SK-N-SH (cell line): ENCODE measurements around the gene ZSCAN22. TPM values are rescaled to one million over a fixed set of nuclear protein-coding genes. Genes with fewer than 3 reads are reported as not detected.

Experiments
- CTCF ChIA-PET: fragments of 300-600, 350-600 bp; formaldehyde crosslinking; extraction: SDS; loops from one replicate; lab custom pipeline; 2021; lab: Yijun Ruan, JAX
- POLR2A ChIA-PET: fragments of 350-600 bp; sonication (Branson Sonifier 250); formaldehyde crosslinking; extraction: SDS; loops from one replicate; lab custom pipeline; 2020; ENCODE audit warnings: antibody characterized with exemption, inconsistent platforms; lab: Yijun Ruan, JAX
- DNase-seq: peaks from one replicate; pipeline ENCODE4 v3.0.0; 2012
- H2AFZ ChIP-seq: fragments of 200-600 bp; sonication (generic); 2 replicates; pipeline ENCODE4 v1.8.1; 2016; ENCODE audit warnings: antibody characterized with exemption, mild to moderate bottlenecking, low read depth
- H3F3A ChIP-seq: fragments of 200-600 bp; sonication (generic); replicated peaks from 2 replicates; pipeline ENCODE3; 2016; ENCODE audit warnings: antibody characterized with exemption, mild to moderate bottlenecking; ENCODE audit not compliant: insufficient read depth
- H3K27ac ChIP-seq, 2 experiments: fragments of 200-500 bp in 1 of 2; fragments of 200-600 bp in 1 of 2; sonication (Bioruptor generic) in 1 of 2; sonication (generic), shearing (Covaris generic) in 1 of 2; 2 replicates each; pipeline versions ENCODE4 v1.5.1 to v1.6.1; 2014 to 2016; ENCODE audit warnings: low read depth in 2 of 2, inconsistent platforms in 1 of 2, low read length in 1 of 2, mild to moderate bottlenecking in 1 of 2, mixed read lengths in 1 of 2
- H3K27me3 ChIP-seq: fragments of 200-600 bp; sonication (generic), shearing (Covaris generic); 2 replicates; pipeline ENCODE4 v1.6.1; 2016; ENCODE audit warnings: mixed run types; ENCODE audit not compliant: insufficient read depth
- H3K36me3 ChIP-seq, 2 experiments: fragments of 200-500 bp in 1 of 2; fragments of 200-600 bp in 1 of 2; sonication (Bioruptor generic) in 1 of 2; sonication (generic) in 1 of 2; replicated peaks in 1 of 2; 2 replicates each; pipeline versions ENCODE3 to v1.5.1; 2014 to 2016; ENCODE audit warnings: low read length in 1 of 2, mild to moderate bottlenecking in 1 of 2; ENCODE audit not compliant: insufficient read depth in 2 of 2, control insufficient read depth in 1 of 2
- H3K4me1 ChIP-seq, 2 experiments: fragments of 200-500 bp in 1 of 2; fragments of 200-600 bp in 1 of 2; sonication (Bioruptor generic) in 1 of 2; sonication (generic), shearing (Covaris generic) in 1 of 2; 2 replicates each; pipeline versions ENCODE4 v1.5.1 to v1.6.1; 2014 to 2016; ENCODE audit warnings: low read depth in 1 of 2, low read length in 1 of 2, mixed run types in 1 of 2; ENCODE audit not compliant: insufficient read depth in 2 of 2, control insufficient read depth in 1 of 2
- H3K4me2 ChIP-seq: fragments of 200-600 bp; sonication (generic), shearing (Covaris generic); 2 replicates; pipeline ENCODE4 v1.6.1; 2017; ENCODE audit warnings: mixed run types
- H3K4me3 ChIP-seq, 2 experiments: fragments of 200-500 bp in 1 of 2; fragments of 200-600 bp in 1 of 2; sonication (Bioruptor generic) in 1 of 2; sonication (generic), shearing (Covaris generic) in 1 of 2; 2 replicates each; pipeline versions ENCODE4 v1.5.1 to v1.8.1; 2014 to 2016; ENCODE audit warnings: low read depth in 2 of 2, inconsistent platforms in 1 of 2, low read length in 1 of 2, mild to moderate bottlenecking in 1 of 2, mixed read lengths in 1 of 2, moderate library complexity in 1 of 2
- H3K79me2 ChIP-seq: fragments of 200-600 bp; sonication (generic); 2 replicates; pipeline ENCODE4 v1.8.1; 2017; ENCODE audit warnings: mild to moderate bottlenecking; ENCODE audit not compliant: insufficient read depth
- H3K9ac ChIP-seq: fragments of 200-600 bp; sonication (generic); 2 replicates; pipeline ENCODE4 v1.6.1; 2017; ENCODE audit warnings: mixed run types
- H3K9me2 ChIP-seq: fragments of 200-600 bp; sonication (generic); 2 replicates; pipeline ENCODE4 v1.6.1; 2017; ENCODE audit warnings: mixed run types
- H3K9me3 ChIP-seq: fragments of 200-600 bp; sonication (generic); 2 replicates; pipeline ENCODE4 v1.6.1; 2017; ENCODE audit warnings: mixed run types, mild to moderate bottlenecking, moderate library complexity
- H4K20me1 ChIP-seq: fragments of 200-600 bp; sonication (generic); 2 replicates; pipeline ENCODE4 v1.6.1; 2017; ENCODE audit warnings: mild to moderate bottlenecking, mixed run types; ENCODE audit not compliant: insufficient read depth
- CHD2 ChIP-seq: fragments of 150-350 bp; IDR thresholded peaks from 2 replicates; pipeline ENCODE4 v1.6.1; 2018; ENCODE audit warnings: low read length; ENCODE audit not compliant: partially characterized antibody
- EZH2phosphoT487 ChIP-seq: fragments of 200-600 bp; sonication (generic); IDR thresholded peaks from 2 replicates; pipeline ENCODE4 v1.6.1; 2017; ENCODE audit warnings: low read depth, mixed run types, mild to moderate bottlenecking, antibody characterized with exemption, moderate library complexity, borderline replicate concordance
- GABPA ChIP-seq: IDR thresholded peaks from 2 replicates; pipeline ENCODE4 v1.4.0; 2012; ENCODE audit warnings: low read depth, mild to moderate bottlenecking
- MXI1 ChIP-seq: IDR thresholded peaks from 2 replicates; pipeline ENCODE4 v1.6.1; 2012; ENCODE audit warnings: mild to moderate bottlenecking, low read depth, low read length, improper control_type of control experiment
- NFIC ChIP-seq: IDR thresholded peaks from 2 replicates; pipeline ENCODE4 v1.4.0; 2012; ENCODE audit warnings: borderline replicate concordance
- RAD21 ChIP-seq: IDR thresholded peaks from 2 replicates; pipeline ENCODE4 v1.6.1; 2012; ENCODE audit warnings: mild to moderate bottlenecking, low read length
- RXRA ChIP-seq: IDR thresholded peaks from 2 replicates; pipeline ENCODE4 v1.4.0; 2012; ENCODE audit warnings: low read depth, mild to moderate bottlenecking, borderline replicate concordance
- WGBS: methylation state at CpG from one replicate; pipeline ENCODE4 v1.1.6; 2017; ENCODE audit warnings: low lambda C conversion rate; 5-methylcytosine and 5-hydroxymethylcytosine counted together
- polyA plus RNA-seq, 3 experiments: library from polyadenylated mRNA; depleted of rRNA; stranded (reverse); fragments of >200 nt; gene quantifications; 2 replicates each; pipeline ENCODE4 v1.2.3, GENCODE V29; 2012
- TF ChIP-seq, protein P1 (sequence below): IDR thresholded peaks from 2 replicates; pipeline ENCODE4 v1.6.1; 2012; ENCODE audit warnings: mild to moderate bottlenecking, low read depth, low read length, moderate library complexity
- TF ChIP-seq, protein P2 (sequence below): IDR thresholded peaks from 2 replicates; pipeline ENCODE4 v1.4.0; 2012; ENCODE audit warnings: low read depth, borderline replicate concordance
- TF ChIP-seq, protein P3 (sequence below): IDR thresholded peaks from 2 replicates; pipeline ENCODE4; 2012

The ZSCAN22 gene
- polyA plus RNA-seq, 1 of the 3 experiments (the other 2 are of a cell fraction): 2.3 TPM

DNA sequence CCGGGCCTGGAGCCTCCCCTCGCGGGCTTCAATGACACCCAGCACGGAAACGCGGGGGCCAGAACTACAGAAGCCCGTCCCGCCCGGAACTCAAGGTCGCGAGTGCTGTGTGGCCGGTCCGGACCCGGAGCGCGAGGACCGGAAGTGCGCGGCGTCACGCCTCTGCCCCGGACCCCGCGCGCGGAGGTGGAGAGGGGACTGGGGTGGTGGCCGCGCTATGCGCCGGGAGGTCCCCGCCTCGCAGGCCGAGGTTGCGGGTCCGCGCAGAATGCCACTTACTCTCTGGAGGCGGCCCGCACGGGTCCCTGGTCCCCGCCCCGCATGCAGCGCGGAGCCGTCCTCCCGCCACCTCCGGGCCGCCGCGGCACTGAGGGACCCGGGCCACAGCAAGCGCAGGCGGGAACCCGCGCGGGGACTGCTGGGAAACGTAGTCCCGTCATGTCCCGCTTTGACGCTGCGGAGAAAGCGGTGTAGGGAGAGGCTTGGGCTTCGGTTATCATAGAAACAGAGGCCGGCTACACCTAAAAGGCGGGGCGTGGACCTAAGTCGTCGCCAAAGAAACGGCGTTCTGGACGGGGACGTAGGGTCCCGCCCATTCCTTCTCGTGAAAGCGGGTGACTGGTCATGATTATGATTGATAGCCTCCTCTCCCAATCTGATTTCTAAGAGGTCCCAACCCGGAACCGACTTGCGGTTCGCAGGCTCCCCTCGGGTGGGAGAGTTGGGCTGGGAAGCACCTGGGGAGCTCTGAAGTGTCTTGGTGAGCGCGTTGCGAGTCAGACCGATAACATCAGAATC lies 54.1 kb downstream of the ZSCAN22 start, which contains the start of gene ZNF837 (continued):
- TF ChIP-seq, protein P1, sequence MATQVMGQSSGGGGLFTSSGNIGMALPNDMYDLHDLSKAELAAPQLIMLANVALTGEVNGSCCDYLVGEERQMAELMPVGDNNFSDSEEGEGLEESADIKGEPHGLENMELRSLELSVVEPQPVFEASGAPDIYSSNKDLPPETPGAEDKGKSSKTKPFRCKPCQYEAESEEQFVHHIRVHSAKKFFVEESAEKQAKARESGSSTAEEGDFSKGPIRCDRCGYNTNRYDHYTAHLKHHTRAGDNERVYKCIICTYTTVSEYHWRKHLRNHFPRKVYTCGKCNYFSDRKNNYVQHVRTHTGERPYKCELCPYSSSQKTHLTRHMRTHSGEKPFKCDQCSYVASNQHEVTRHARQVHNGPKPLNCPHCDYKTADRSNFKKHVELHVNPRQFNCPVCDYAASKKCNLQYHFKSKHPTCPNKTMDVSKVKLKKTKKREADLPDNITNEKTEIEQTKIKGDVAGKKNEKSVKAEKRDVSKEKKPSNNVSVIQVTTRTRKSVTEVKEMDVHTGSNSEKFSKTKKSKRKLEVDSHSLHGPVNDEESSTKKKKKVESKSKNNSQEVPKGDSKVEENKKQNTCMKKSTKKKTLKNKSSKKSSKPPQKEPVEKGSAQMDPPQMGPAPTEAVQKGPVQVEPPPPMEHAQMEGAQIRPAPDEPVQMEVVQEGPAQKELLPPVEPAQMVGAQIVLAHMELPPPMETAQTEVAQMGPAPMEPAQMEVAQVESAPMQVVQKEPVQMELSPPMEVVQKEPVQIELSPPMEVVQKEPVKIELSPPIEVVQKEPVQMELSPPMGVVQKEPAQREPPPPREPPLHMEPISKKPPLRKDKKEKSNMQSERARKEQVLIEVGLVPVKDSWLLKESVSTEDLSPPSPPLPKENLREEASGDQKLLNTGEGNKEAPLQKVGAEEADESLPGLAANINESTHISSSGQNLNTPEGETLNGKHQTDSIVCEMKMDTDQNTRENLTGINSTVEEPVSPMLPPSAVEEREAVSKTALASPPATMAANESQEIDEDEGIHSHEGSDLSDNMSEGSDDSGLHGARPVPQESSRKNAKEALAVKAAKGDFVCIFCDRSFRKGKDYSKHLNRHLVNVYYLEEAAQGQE: peak; percentile 28; the same call in 1 of the 2 replicates
- peak; percentile 96 for TF ChIP-seq GABPA
- peak; percentile 65 for TF ChIP-seq MXI1
- TF ChIP-seq, all 33 proteins: peak for 19

DNA sequence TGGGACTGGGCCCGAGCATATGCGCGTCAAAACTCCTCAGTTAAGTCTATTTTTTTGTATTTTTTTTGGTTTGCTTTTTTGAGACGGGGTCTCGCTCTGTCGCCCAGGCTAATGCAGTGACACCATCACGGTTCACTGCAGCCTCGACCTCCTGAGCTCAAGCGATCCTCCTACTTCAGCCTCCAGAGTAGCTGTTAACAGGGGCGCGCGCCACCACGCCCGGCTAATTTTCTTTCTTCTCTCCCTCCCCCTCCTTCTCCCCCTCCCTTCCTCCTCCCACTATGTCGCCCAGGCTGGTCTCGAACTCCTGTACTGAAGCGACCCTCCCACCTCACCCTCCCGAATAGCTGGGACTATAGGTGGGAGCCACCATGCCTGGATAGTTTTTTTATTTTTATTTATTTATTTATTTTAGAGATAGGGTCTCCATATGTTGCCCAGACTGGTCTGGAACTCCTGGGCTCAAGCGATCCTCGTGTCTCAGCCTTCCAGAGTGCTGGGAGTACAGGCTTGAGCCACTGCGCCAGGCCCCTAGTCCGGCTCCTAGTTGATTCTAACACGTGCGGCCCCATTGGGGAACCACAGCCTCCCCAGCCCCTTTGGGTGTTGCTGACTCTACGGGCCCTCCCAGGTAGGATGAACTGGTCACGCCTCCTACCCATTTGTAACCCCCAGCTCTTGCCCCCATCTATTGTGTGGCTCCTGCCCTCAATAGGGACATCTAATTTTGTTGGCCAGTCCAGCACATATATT lies 54.8 kb downstream of the ZSCAN22 start:
- Histone ChIP-seq H3K4me1 (peaks cover 13 to 32% of the 10 kb centered on the region in 2 experiments; a peak in 2 of 4 replicates), H3K27me3 (no peaks in the 10 kb centered on the region), H3K27ac (peak overlapping the region; percentile 35 to 81; a peak in 3 of 4 replicates), H2AFZ (no peak overlapping the region), H3K4me3 (peak overlapping the region; percentile 56 to 99), H3K9ac (peak overlapping the region; percentile 81), H3K9me2 (no peaks in the 10 kb centered on the region)
- CTCF ChIA-PET: interaction anchor here (0.7 to 1.1 kb wide), 2 partner anchors 17 to 138 kb away, joined by 3 read pairs; partner anchors contain the start of gene ZBTB45
- 21% methylated on average over 26 of the region's 26 CpGs for WGBS
- TF ChIP-seq, protein P2, sequence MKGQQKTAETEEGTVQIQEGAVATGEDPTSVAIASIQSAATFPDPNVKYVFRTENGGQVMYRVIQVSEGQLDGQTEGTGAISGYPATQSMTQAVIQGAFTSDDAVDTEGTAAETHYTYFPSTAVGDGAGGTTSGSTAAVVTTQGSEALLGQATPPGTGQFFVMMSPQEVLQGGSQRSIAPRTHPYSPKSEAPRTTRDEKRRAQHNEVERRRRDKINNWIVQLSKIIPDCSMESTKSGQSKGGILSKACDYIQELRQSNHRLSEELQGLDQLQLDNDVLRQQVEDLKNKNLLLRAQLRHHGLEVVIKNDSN: no peak
- TF ChIP-seq NFIC (no peak), CHD2 (no peak), RAD21 (no peak), EZH2phosphoT487 (no peak), RXRA (no peak)
- TF ChIP-seq, protein P1: no peak
- TF ChIP-seq, protein P3, sequence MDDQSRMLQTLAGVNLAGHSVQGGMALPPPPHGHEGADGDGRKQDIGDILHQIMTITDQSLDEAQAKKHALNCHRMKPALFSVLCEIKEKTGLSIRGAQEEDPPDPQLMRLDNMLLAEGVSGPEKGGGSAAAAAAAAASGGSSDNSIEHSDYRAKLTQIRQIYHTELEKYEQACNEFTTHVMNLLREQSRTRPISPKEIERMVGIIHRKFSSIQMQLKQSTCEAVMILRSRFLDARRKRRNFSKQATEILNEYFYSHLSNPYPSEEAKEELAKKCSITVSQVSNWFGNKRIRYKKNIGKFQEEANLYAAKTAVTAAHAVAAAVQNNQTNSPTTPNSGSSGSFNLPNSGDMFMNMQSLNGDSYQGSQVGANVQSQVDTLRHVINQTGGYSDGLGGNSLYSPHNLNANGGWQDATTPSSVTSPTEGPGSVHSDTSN: no peak
- TF ChIP-seq, all 33 proteins: peak for 0
- Histone ChIP-seq H3K36me3 (no peaks in the 10 kb centered on the region), H4K20me1 (no peaks in the 10 kb centered on the region), H3F3A (peaks cover 12% of the 10 kb centered on the region), H3K79me2 (peaks cover 31% of the 10 kb centered on the region), H3K9me3 (no peaks in the 10 kb centered on the region), H3K4me2 (peak overlapping the region; percentile 92)
- DNase-seq: no peak
- POLR2A ChIA-PET: interaction anchor here (0.8 to 1.2 kb wide), 2 partner anchors 17 to 19 kb away, joined by 3 to 9 read pairs; partner anchors contain the start of gene ZNF497
